ENCODE measurements around the gene KCND2.

GRCh38 chr7:120421151-120421651, 148.2 kb downstream of the KCND2 start:
- TF ChIP-seq, protein P1, sequence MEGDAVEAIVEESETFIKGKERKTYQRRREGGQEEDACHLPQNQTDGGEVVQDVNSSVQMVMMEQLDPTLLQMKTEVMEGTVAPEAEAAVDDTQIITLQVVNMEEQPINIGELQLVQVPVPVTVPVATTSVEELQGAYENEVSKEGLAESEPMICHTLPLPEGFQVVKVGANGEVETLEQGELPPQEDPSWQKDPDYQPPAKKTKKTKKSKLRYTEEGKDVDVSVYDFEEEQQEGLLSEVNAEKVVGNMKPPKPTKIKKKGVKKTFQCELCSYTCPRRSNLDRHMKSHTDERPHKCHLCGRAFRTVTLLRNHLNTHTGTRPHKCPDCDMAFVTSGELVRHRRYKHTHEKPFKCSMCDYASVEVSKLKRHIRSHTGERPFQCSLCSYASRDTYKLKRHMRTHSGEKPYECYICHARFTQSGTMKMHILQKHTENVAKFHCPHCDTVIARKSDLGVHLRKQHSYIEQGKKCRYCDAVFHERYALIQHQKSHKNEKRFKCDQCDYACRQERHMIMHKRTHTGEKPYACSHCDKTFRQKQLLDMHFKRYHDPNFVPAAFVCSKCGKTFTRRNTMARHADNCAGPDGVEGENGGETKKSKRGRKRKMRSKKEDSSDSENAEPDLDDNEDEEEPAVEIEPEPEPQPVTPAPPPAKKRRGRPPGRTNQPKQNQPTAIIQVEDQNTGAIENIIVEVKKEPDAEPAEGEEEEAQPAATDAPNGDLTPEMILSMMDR (IDR thresholded peaks at IDR 0.05; ENCODE audit: low read depth, low read length): no peak
- TF ChIP-seq POLR2A (IDR thresholded peaks at IDR 0.05; ENCODE audit: extremely low read depth, insufficient read length) (no peak), MYC (IDR thresholded peaks at IDR 0.05; ENCODE audit: low read depth, low read length) (no peak)
- TF ChIP-seq, protein P2, sequence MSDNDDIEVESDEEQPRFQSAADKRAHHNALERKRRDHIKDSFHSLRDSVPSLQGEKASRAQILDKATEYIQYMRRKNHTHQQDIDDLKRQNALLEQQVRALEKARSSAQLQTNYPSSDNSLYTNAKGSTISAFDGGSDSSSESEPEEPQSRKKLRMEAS (IDR thresholded peaks at IDR 0.05; ENCODE audit: low read depth, low read length): no peak

Data from NB4 (cell line).